ENCODE measurements around the gene MSRB1.

DNA sequence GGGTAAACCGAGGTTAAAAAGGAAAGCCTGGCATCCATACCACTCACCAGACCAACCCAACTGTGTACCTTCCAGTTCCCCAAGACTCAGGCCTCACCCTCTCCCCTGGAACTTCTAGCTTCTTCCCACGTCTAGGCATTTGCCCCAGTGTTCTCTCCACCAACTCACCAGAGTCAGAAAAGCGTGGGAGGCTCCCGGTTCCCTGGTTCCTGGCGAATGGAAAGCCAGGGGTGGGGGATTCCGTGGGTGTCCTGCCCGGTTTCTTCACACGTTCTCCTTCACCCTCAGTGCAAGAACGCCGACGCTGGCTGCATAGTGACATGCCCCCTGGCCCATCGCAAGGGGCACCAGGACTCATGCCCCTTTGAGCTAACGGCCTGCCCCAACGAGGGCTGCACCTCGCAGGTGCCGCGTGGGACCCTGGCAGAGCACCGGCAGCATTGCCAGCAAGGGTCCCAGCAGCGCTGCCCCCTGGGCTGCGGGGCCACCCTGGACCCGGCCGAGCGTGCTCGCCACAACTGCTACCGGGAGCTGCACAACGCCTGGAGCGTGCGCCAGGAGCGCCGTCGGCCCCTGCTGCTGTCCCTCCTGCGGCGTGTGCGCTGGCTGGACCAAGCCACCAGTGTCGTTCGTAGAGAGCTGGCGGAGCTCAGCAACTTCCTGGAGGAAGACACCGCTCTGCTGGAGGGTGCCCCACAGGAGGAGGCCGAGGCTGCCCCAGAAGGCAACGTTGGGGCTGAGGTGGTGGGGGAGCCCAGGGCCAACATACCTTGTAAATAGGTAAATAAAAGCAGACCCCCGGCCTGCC, 25.4 kb upstream of the MSRB1 start:
- TF ChIP-seq, protein P1, sequence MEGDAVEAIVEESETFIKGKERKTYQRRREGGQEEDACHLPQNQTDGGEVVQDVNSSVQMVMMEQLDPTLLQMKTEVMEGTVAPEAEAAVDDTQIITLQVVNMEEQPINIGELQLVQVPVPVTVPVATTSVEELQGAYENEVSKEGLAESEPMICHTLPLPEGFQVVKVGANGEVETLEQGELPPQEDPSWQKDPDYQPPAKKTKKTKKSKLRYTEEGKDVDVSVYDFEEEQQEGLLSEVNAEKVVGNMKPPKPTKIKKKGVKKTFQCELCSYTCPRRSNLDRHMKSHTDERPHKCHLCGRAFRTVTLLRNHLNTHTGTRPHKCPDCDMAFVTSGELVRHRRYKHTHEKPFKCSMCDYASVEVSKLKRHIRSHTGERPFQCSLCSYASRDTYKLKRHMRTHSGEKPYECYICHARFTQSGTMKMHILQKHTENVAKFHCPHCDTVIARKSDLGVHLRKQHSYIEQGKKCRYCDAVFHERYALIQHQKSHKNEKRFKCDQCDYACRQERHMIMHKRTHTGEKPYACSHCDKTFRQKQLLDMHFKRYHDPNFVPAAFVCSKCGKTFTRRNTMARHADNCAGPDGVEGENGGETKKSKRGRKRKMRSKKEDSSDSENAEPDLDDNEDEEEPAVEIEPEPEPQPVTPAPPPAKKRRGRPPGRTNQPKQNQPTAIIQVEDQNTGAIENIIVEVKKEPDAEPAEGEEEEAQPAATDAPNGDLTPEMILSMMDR (IDR thresholded peaks at IDR 0.05; ENCODE audit: insufficient read depth, low read depth, low read length) = no peak
- TF ChIP-seq EZH2 (IDR thresholded peaks at IDR 0.05; ENCODE audit: insufficient read depth, low read length) = no peak

Data from astrocyte (in vitro differentiated cells and primary cell).